ENCODE measurements around the gene SBNO2.

DNA sequence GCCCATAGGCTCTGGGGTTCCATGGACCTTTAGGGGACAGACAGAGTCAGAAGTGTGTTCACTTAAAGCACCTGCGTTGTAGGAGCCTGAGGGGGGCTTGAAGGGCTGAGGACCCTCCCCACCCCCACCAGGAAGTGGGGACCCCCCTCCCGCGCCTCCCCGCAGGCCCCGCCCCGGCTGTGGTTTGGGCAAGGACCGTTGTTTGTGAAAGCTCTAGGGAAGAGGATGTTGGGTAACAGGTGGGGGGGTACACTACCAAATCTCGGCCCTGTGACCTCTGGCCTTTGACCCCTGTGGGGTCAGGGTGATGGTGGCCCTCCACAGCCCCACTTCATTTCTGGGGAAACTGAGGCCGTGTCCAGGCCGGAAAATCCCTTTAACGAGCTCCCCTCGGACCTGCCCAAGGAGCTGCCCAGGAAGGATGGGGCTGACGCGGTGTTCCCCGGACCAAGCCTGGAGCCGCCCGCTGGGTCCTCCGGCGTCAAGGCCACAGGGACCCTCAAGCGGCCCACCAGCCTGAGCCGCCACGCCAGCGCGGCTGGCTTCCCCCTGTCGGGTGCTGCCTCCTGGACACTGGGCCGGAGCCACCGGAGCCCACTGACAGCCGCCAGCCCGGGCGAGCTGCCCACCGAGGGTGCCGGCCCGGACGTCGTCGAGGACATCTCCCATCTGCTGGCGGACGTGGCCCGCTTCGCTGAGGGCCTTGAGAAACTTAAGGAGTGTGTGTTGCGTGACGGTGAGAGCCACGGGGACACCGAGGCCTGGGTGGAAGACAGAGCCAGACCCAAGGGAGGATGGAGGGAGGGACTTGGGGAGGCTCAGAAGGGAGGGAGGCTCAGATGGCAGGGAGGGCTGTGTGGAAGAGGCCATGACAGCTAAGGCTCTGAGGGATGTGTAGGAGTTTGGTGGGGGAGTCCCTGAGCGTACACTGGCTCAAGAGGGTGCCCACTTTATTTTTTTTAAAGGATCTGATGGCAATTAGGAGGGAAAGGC, 105.8 kb downstream of the SBNO2 start:
- TF ChIP-seq POLR2AphosphoS5 (IDR thresholded peaks at IDR 0.05) (no peak), POLR2A (IDR thresholded peaks at IDR 0.05) (no peak), EP300 (IDR thresholded peaks at IDR 0.05) (no peak)
- TF ChIP-seq, protein P1, sequence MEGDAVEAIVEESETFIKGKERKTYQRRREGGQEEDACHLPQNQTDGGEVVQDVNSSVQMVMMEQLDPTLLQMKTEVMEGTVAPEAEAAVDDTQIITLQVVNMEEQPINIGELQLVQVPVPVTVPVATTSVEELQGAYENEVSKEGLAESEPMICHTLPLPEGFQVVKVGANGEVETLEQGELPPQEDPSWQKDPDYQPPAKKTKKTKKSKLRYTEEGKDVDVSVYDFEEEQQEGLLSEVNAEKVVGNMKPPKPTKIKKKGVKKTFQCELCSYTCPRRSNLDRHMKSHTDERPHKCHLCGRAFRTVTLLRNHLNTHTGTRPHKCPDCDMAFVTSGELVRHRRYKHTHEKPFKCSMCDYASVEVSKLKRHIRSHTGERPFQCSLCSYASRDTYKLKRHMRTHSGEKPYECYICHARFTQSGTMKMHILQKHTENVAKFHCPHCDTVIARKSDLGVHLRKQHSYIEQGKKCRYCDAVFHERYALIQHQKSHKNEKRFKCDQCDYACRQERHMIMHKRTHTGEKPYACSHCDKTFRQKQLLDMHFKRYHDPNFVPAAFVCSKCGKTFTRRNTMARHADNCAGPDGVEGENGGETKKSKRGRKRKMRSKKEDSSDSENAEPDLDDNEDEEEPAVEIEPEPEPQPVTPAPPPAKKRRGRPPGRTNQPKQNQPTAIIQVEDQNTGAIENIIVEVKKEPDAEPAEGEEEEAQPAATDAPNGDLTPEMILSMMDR (IDR thresholded peaks at IDR 0.05): no peak

Measured in stomach (tissue), 4 donors.